Fibroblast of mammary gland (primary cell): ENCODE data around the gene MGMT.

Experiments used
- DNase-seq: peaks from one replicate; pipeline ENCODE4 v3.0.0-alpha.2; 2010; ENCODE audit warnings: low read depth
- H3K4me3 ChIP-seq: 2 replicates; pipeline ENCODE4 v1.5.1; 2011; ENCODE audit warnings: low read depth, mild to moderate bottlenecking, low read length, moderate library complexity; ENCODE audit not compliant: control insufficient read depth
- CTCF ChIP-seq: conservative IDR thresholded peaks from 2 replicates; pipeline ENCODE4 v1.5.1; 2011; ENCODE audit warnings: low read depth, low read length, inconsistent platforms; ENCODE audit not compliant: control insufficient read depth, insufficient read depth

Gene MGMT

DNA sequence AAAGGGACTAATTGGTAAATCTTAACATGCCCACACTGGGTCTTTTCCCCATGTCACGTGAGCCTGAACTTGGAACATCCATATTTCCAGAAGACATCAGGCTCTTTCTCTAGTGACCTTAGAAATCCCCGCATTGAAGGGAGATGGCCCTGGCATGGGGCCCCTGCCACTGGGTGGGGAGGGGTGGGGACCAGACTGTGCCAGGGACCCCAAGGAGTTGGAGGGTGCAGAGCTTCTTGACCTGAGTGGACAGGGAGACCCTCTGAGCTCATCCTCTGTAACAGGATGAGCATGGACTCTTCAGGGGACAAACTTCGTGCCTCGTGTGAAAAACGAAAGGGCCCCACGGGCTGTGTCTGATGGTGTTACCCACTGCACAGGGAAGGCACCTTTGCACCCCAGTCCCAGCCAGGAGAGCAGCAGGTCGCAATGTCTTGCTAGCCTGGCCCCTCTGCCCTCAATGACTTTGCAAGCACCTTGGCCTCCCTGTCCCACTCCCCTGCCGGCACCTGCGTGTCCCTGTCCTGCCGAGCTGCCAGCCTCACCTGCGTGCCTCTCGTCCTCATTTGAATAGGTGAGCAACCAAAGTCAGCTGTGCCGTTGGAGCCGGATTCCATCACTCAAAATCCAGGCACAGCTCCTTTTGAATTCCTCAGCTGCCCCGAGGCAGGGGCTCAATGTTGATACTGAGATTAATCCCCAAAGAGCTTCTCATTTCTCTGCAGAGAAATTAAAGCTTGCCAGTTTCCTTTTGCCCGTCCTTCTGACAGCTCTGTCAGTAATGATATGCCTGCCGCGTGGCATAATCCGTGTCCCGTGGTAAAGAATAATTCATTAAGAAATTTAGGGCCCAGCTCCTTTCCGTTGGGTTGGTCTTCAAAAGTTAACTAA, 262.1 kb downstream of the MGMT start:
- no peak for DNase-seq
- no peak overlapping the region for H3K4me3 ChIP-seq
- TF ChIP-seq CTCF, result no peak

GRCh38 chr10:129730272-129730992, 263.4 kb downstream of the MGMT start:
- no peak overlapping the region for H3K4me3 ChIP-seq
- no peak for TF ChIP-seq CTCF
- no peak for DNase-seq

GRCh38 chr10:129730993-129731325, 263.9 kb downstream of the MGMT start:
- DNase-seq, result no peak
- no peak for TF ChIP-seq CTCF
- H3K4me3 ChIP-seq, result no peak overlapping the region

- no peak overlapping the region for H3K4me3 ChIP-seq
- TF ChIP-seq CTCF, result no peak
- no peak for DNase-seq
These were observed 273.7 kb downstream of the MGMT start for GRCh38 chr10:129740532-129741279.

DNA sequence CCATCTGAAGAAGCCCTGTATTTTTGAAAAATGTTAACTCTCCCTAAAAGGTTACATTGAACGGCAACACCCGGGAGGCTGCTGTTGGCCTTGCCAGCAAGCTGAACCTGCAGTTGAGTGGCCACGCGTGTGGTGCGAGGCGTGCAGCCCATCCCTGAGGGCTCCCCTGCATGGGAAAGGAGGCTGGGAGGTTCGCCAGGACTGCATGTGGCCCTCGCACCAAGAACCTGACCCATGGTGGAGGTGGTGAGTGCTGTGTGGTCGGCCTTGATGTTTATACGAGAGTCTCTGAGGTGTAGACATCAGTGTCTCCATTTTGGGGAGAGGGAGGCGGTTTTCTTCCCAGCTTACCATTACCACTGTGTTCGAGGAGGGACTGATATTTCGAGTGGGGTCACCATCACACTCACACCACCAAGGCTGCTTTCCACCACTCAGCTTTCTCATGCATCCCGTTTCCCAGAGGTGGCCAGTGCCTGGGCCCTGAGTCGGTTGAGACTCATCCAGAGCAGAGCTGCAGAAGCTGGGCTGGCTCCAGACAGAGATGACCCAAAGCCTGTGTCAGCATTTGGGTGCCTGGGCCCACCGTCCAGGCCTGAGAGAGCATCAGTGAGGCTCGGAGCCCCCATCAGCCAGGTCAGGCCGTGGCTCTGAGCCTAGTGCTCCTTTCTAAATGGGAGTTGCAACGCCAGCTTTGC, 274.4 kb downstream of the MGMT start:
- DNase-seq, result no peak
- no peak for TF ChIP-seq CTCF
- H3K4me3 ChIP-seq, result no peak overlapping the region
